Neural cell (in vitro differentiated cells): Measurements from ENCODE around the gene VPS37C. TPM values are rescaled to one million over a fixed set of nuclear protein-coding genes. Genes with fewer than 3 reads are reported as not detected.

Source experiments
- H2AFZ ChIP-seq: fragments of 200-600, 300-800 bp; sonication (generic), shearing (Covaris generic); 2 replicates; pipeline ENCODE4 v1.6.0; 2014; ENCODE audit warnings: low read depth, mild to moderate bottlenecking, antibody characterized with exemption, low read length, moderate library complexity
- H3F3A ChIP-seq: fragments of 200-600 bp; shearing (Covaris generic); 2 replicates; pipeline ENCODE4 v1.6.1; 2016; ENCODE audit warnings: mild to moderate bottlenecking, moderate library complexity, mixed read lengths, antibody characterized with exemption, low read length; ENCODE audit not compliant: insufficient read depth, poor library complexity, severe bottlenecking
- H3K27ac ChIP-seq: fragments of 200-600, 300-800 bp; sonication (generic), shearing (Covaris generic); 2 replicates; pipeline ENCODE4 v1.5.1; 2014; ENCODE audit warnings: mild to moderate bottlenecking, low read length, moderate library complexity
- H3K27me3 ChIP-seq: fragments of 300-800, 200-600 bp; sonication (generic), shearing (Covaris generic); 2 replicates; pipeline ENCODE4 v1.6.0; 2014; ENCODE audit warnings: mild to moderate bottlenecking, low read depth, low read length, moderate library complexity; ENCODE audit not compliant: insufficient read depth
- H3K36me3 ChIP-seq: fragments of 300-800, 200-600 bp; sonication (generic), shearing (Covaris generic); 2 replicates; pipeline ENCODE4 v1.5.1; 2014; ENCODE audit warnings: mild to moderate bottlenecking, antibody characterized with exemption, low read length, moderate library complexity; ENCODE audit not compliant: insufficient read depth
- H3K4me2 ChIP-seq: fragments of 300-800, 200-600 bp; sonication (generic), shearing (Covaris generic); 2 replicates; pipeline ENCODE4 v1.6.0; 2014; ENCODE audit warnings: mild to moderate bottlenecking, low read length
- H3K4me3 ChIP-seq: fragments of 300-800, 200-600 bp; sonication (generic), shearing (Covaris generic); 2 replicates; pipeline ENCODE4 v1.5.1; 2014; ENCODE audit warnings: mild to moderate bottlenecking, low read length, moderate library complexity
- H3K79me2 ChIP-seq: fragments of 200-600 bp; shearing (Covaris generic); replicated peaks from 2 replicates; pipeline ENCODE4 v1.6.0; 2014; ENCODE audit warnings: mild to moderate bottlenecking, low read length, moderate library complexity; ENCODE audit not compliant: insufficient read depth
- H3K9ac ChIP-seq: fragments of 300-800, 200-600 bp; sonication (generic), shearing (Covaris generic); 2 replicates; pipeline ENCODE4 v1.6.1; 2016; ENCODE audit warnings: mild to moderate bottlenecking, low read length, mixed read lengths
- H3K9me2 ChIP-seq: fragments of 200-600 bp; shearing (Covaris generic); 2 replicates; pipeline ENCODE4 v1.6.1; 2016; ENCODE audit warnings: mild to moderate bottlenecking, low read length, mixed read lengths; ENCODE audit not compliant: insufficient read depth
- H3K9me3 ChIP-seq: fragments of 200-600, 300-800 bp; sonication (generic), shearing (Covaris generic); 2 replicates; pipeline ENCODE4 v1.6.1; 2016; ENCODE audit warnings: mild to moderate bottlenecking, mixed run types, low read length, moderate library complexity, mixed read lengths
- H4K20me1 ChIP-seq: fragments of 200-600 bp; shearing (Covaris generic); 2 replicates; pipeline ENCODE4 v1.6.1; 2016; ENCODE audit warnings: mild to moderate bottlenecking, mixed run types; ENCODE audit not compliant: insufficient read depth
- CTCF ChIP-seq: fragments of 450-650 bp; IDR thresholded peaks from 2 replicates; pipeline ENCODE4 v1.5.1; 2014; ENCODE audit warnings: antibody characterized with exemption, mild to moderate bottlenecking, moderate library complexity; ENCODE audit not compliant: poor library complexity, severe bottlenecking
- EP300 ChIP-seq: fragments of 450-650 bp; conservative IDR thresholded peaks from 2 replicates; pipeline ENCODE4 v1.6.1; 2014; ENCODE audit warnings: antibody characterized with exemption, mild to moderate bottlenecking, moderate library complexity; ENCODE audit not compliant: poor library complexity, severe bottlenecking
- EZH2 ChIP-seq: fragments of 200-600, 300-800 bp; shearing (Covaris generic), sonication (generic); IDR thresholded peaks from 2 replicates; pipeline ENCODE4 v1.6.1; 2014; ENCODE audit warnings: antibody characterized with exemption, low read length, borderline replicate concordance, mild to moderate bottlenecking; ENCODE audit not compliant: insufficient read depth, poor library complexity, severe bottlenecking
- MXI1 ChIP-seq: fragments of 450-650 bp; conservative IDR thresholded peaks from 2 replicates; pipeline ENCODE4 v1.6.1; 2014; ENCODE audit warnings: antibody characterized with exemption, mild to moderate bottlenecking; ENCODE audit not compliant: poor library complexity, severe bottlenecking
- POLR2AphosphoS5 ChIP-seq: IDR thresholded peaks from 2 replicates; pipeline ENCODE4 v1.6.1; 2012
- RAD21 ChIP-seq: fragments of 450-650 bp; conservative IDR thresholded peaks from 2 replicates; pipeline ENCODE4 v1.6.1; 2014; ENCODE audit warnings: antibody characterized with exemption, mild to moderate bottlenecking, moderate library complexity
- REST ChIP-seq: IDR thresholded peaks from 2 replicates; pipeline ENCODE4 v1.6.1; 2012; ENCODE audit warnings: borderline replicate concordance
- SMC3 ChIP-seq: fragments of 450-650 bp; conservative IDR thresholded peaks from 2 replicates; pipeline ENCODE4 v1.6.1; 2014; ENCODE audit warnings: antibody characterized with exemption, mild to moderate bottlenecking, moderate library complexity; ENCODE audit not compliant: poor library complexity
- TAF1 ChIP-seq: IDR thresholded peaks from 2 replicates; pipeline ENCODE4 v1.6.1; 2012; ENCODE audit warnings: low read depth
- polyA plus RNA-seq: library from polyadenylated mRNA; depleted of rRNA; stranded (reverse); fragments of >200 nt; gene quantifications from 2 replicates; pipeline ENCODE4 v1.2.3, GENCODE V29; 2014

VPS37C gene
- polyA plus RNA-seq, 1 donor from 2014 or later, result 7.3 TPM

- Histone ChIP-seq H3F3A (no peaks in the 10 kb centered on the region), H3K79me2 (no peaks in the 10 kb centered on the region), H2AFZ (no peak overlapping the region), H3K9ac (no peak overlapping the region), H3K4me3 (no peak overlapping the region), H4K20me1 (no peaks in the 10 kb centered on the region), H3K4me2 (no peak overlapping the region), H3K9me3 (no peaks in the 10 kb centered on the region), H3K27me3 (no peaks in the 10 kb centered on the region), H3K9me2 (no peaks in the 10 kb centered on the region), H3K27ac (no peak overlapping the region), H3K36me3 (no peaks in the 10 kb centered on the region)
- no peak for TF ChIP-seq TAF1
- no peak for TF ChIP-seq EZH2
- no peak for TF ChIP-seq MXI1
- TF ChIP-seq CTCF, result no peak
- no peak for TF ChIP-seq EP300
These were observed 11.1 kb upstream of the VPS37C start for GRCh38 chr11:61172356-61172755.

- no peaks in the 10 kb centered on the region for H3K9me3 ChIP-seq
- TF ChIP-seq MXI1 (no peak), TAF1 (no peak), POLR2AphosphoS5 (no peak), CTCF (no peak), RAD21 (no peak), EP300 (no peak), SMC3 (no peak), REST (no peak), EZH2 (no peak)
- H3K27ac ChIP-seq, result no peak overlapping the region
- H3K9me2 ChIP-seq, result no peaks in the 10 kb centered on the region
- no peaks in the 10 kb centered on the region for H4K20me1 ChIP-seq
- no peaks in the 10 kb centered on the region for H3K79me2 ChIP-seq
- H3K4me2 ChIP-seq, result no peak overlapping the region
- no peak overlapping the region for H3K9ac ChIP-seq
- no peaks in the 10 kb centered on the region for H3K36me3 ChIP-seq
- no peaks in the 10 kb centered on the region for H3F3A ChIP-seq
- no peak overlapping the region for H3K4me3 ChIP-seq
- no peaks in the 10 kb centered on the region for H3K27me3 ChIP-seq
- no peak overlapping the region for H2AFZ ChIP-seq
These were observed 10.7 kb upstream of the VPS37C start for GRCh38 chr11:61171907-61172306.
